Measurements from ENCODE around the gene NEDD8. TPM values are rescaled to one million over a fixed set of nuclear protein-coding genes. Genes with fewer than 3 reads are reported as not detected.
"Not testable (repeated sequence)": the region's sequence is repeated elsewhere in the genome, so short reads cannot be mapped to it uniquely, and the experiment has no call there.

NEDD8 gene
- total RNA-seq, 1 experiment from 2014 or later: 168 TPM

- in situ Hi-C loops (cut with HindIII; ENCODE audit: low sequenced_read_pairs): no loop called here
- DNase-seq (ENCODE audit: low spot score): no peak
Measured at GRCh38 chr14:24252289-24253124, 20.3 kb upstream of the NEDD8 start.

DNA sequence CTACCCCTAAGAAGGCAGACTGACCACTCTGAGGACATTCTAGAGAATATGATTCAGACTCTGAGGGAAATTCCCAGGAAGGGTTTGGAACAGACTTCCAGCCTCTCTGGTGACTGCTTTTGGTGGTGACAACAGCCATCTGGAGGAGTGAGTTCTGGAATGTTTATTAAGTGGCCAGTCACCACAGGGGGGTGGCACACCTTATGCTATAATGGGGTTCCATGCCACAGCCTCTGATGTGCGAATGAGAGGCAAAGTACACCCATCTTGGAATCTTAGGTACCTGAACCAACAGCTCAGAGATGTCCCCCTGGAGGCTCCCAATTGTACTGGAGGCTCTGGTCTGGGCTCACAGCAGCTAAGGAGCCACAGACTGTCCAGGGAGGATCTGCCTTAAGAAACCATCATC, 19.7 kb upstream of the NEDD8 start:
- in situ Hi-C loops (cut with HindIII; ENCODE audit: low sequenced_read_pairs): no loop called here
- peak; percentile 44 for DNase-seq (ENCODE audit: low spot score)

DNA sequence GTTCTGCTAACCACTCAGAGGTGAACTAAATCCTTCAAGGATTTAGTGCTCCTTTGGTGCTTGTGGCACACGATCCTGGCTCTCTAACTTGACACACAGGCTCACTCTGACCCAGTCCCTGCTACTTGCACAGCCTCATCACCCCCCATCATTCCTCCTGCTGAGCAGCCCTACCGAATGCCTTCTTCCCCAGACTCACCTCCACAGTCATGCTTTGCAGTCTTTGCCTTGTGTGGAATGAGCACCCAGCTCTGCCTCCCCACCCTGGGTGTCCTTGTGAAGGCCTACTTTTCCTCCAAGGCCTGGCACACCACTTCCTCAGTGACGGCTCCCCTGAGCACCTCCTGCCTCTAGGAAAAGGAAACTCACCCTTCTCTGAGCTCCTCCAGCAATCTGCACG, 18.2 kb upstream of the NEDD8 start:
- DNase-seq (ENCODE audit: low spot score): no peak
- in situ Hi-C loops (cut with HindIII; ENCODE audit: low sequenced_read_pairs): no loop called here

- DNase-seq (ENCODE audit: low spot score): no peak
- in situ Hi-C loops (cut with HindIII; ENCODE audit: low sequenced_read_pairs): no loop called here
Measured at GRCh38 chr14:24249230-24250021, 17.3 kb upstream of the NEDD8 start.

GRCh38 chr14:24247422-24247821, 15.3 kb upstream of the NEDD8 start:
- no peak for DNase-seq (ENCODE audit: low spot score)
- in situ Hi-C loops (cut with HindIII; ENCODE audit: low sequenced_read_pairs): no loop called here

GRCh38 chr14:24246765-24247212, 14.6 kb upstream of the NEDD8 start:
- no peak for DNase-seq (ENCODE audit: low spot score)
- in situ Hi-C loops (cut with HindIII; ENCODE audit: low sequenced_read_pairs): no loop called here

- in situ Hi-C loops (cut with HindIII; ENCODE audit: low sequenced_read_pairs); DNase-seq (ENCODE audit: low spot score): not testable (repeated sequence)
Measured at GRCh38 chr14:24245350-24245749, 13.2 kb upstream of the NEDD8 start.

- no peak for DNase-seq (ENCODE audit: low spot score)
- in situ Hi-C loops (cut with HindIII; ENCODE audit: low sequenced_read_pairs): no loop called here
Measured at GRCh38 chr14:24243336-24243836, 11.2 kb upstream of the NEDD8 start.

DNA sequence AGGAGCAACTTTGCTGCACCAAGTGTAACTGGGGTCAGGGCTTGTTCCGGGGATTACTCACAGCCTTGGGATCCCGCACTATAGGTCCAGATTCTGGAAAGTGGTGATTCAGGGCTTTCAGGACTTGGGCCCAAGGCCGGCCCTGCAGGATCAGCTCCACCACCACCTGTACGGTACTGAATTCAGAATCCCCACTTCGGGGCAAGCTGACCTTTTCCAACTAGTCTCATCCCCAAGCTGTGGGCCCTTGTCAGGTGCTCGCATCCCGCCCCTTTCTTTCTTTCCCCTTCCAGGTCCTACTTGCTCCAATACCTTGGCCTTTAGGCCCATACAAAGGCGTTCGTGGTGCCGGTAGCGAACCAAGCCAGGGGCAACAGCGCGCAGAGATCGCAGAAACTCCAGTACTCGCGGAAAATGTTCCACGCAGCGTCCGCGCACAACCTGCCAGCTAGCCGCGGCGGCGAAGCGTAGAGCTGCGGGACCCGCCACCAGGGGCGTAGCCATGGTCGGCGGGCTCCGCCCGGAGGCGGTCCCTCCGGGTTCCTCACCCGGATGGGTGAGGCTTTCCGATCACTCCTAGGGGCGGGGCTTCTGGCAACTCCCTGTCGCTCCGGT, 9.8 kb upstream of the NEDD8 start:
- in situ Hi-C loops (cut with HindIII; ENCODE audit: low sequenced_read_pairs): no loop called here
- DNase-seq (ENCODE audit: low spot score): peak; percentile 95

- in situ Hi-C loops (cut with HindIII; ENCODE audit: low sequenced_read_pairs): no loop called here
- no peak for DNase-seq (ENCODE audit: low spot score)
Measured at GRCh38 chr14:24240110-24240918, 8.1 kb upstream of the NEDD8 start.

DNA sequence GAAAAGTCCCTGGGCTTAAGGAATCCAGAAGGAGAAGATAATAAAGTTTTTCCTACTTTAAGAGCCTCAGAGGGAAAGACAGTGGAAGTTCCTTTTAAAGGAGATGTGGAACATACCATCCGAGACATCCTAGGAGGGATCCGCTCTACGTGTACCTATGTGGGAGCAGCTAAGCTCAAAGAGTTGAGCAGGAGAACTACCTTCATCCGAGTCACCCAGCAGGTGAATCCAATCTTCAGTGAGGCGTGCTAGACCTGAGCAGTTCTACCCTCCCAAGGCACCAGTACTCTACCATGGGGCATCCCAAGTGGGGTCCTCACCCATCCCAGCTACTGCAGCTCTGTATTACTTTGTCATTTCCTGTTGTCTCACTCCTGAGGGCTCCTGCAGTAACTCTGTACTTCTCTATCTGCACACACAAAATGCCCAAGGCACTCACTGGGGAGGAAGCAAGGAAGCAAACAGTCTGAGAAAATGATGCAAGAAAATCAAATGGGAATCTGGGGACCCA, 6.4 kb upstream of the NEDD8 start:
- in situ Hi-C loops (cut with HindIII; ENCODE audit: low sequenced_read_pairs): no loop called here
- DNase-seq (ENCODE audit: low spot score): no peak

- in situ Hi-C loops (cut with HindIII; ENCODE audit: low sequenced_read_pairs): no loop called here
- no peak for DNase-seq (ENCODE audit: low spot score)
Measured at GRCh38 chr14:24238123-24238522, 6.0 kb upstream of the NEDD8 start.

DNA sequence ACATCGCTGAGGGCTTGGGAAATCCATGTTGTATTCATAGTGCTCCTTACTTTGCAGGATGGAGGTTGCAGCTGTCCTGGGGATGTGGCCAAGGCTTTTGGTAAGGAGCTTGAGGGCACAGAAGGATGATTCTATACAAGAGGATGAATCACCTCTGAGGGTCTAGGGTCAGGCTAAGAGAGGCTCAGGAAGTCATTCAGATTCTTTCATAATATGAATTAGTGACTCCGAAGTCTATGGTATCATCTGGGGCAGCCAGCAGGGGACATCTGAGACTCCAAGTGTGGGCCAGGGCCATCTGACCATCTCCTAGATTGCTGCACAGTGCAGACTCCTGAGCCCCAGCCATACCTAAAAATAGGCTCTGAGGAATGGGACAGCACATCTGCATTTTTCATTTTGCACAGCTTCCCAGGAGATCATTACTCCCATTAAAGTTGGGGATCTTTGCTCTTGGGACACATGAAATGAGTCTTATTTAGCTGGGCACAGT, 5.3 kb upstream of the NEDD8 start:
- in situ Hi-C loops (cut with HindIII; ENCODE audit: low sequenced_read_pairs): no loop called here
- DNase-seq (ENCODE audit: low spot score): no peak

DNA sequence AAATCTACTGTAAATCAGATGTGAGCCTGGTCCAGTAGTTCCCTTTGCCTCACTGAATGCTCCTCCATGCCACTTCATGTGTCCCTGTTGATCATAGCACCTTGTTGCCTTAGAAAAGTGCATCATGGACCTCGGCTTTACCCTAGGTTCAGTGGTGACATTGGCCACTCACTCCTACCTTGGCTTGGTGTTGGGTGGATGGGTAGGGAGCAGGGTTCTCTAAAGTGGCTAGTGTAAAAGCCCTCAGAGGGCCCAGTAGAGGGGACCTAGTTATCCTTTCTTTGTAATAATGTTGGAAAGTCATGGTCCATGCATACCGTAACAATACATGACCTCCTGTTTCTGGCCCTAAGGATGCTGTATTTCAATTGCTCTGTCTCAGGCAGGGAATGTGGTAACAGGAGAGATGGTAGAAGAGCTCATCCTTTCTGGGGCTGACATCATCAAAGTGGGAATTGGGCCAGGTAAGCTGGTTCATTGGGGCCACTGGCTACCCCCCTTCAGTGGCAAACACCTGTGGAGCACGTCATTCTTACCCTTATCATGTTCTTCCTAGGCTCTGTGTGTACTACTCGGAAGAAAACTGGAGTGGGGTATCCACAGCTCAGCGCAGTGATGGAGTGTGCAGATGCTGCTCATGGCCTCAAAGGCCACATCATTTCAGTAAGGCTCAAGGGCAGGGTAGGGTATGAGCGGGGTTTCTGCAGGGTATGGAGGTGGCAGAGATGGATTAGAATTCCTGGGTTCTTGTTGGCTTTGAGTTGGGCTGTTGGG, 4.7 kb upstream of the NEDD8 start:
- no peak for DNase-seq (ENCODE audit: low spot score)
- in situ Hi-C loops (cut with HindIII; ENCODE audit: low sequenced_read_pairs): no loop called here

DNA sequence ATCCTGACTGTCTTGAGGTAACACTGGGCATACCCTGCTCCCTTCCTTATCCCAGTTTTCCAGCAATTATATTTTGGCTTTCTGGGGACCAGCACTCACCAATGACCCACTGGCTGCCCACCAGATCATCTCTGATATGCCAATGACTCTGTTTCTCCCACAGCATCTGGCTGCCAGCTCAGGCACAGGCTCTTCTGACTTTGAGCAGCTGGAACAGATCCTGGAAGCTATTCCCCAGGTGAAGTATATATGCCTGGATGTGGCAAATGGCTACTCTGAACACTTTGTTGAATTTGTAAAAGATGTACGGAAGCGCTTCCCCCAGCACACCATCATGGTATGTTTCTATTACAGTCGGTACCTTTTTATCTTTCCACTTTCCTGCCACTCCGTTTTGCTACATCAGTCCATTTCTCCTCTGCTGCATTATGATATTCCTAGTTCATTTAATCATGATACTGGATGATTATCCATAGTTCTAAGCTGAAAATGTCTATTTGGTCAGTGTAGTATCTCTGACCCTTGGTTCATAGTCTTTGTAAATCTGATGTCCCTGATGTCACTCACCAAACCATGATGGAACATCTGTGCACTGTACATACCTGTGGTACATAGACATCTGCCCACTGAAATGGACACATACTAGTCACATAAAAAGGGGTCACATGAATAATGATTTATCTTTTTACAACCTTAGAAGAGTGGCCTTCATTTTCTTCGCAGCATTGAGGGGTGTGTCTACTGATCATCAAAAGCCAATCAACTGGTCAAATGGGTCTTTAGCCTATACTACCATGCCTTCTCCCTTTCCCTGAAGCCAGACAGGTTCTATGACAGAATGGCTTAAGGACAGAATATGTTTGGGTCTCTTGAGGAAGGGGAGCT, 3.9 kb upstream of the NEDD8 start:
- in situ Hi-C loops (cut with HindIII; ENCODE audit: low sequenced_read_pairs): no loop called here
- no peak for DNase-seq (ENCODE audit: low spot score)

GRCh38 chr14:24234095-24235005, 2.2 kb upstream of the NEDD8 start:
- no peak for DNase-seq (ENCODE audit: low spot score)
- in situ Hi-C loops (cut with HindIII; ENCODE audit: low sequenced_read_pairs): no loop called here

Measured in G401 (cell line).